ENCODE measurements around the gene CSRP1. TPM values are rescaled to one million over a fixed set of nuclear protein-coding genes. Genes with fewer than 3 reads are reported as not detected.

Gene CSRP1
- total RNA-seq, 1 donor from 2014 or later = 19.4 TPM

DNA sequence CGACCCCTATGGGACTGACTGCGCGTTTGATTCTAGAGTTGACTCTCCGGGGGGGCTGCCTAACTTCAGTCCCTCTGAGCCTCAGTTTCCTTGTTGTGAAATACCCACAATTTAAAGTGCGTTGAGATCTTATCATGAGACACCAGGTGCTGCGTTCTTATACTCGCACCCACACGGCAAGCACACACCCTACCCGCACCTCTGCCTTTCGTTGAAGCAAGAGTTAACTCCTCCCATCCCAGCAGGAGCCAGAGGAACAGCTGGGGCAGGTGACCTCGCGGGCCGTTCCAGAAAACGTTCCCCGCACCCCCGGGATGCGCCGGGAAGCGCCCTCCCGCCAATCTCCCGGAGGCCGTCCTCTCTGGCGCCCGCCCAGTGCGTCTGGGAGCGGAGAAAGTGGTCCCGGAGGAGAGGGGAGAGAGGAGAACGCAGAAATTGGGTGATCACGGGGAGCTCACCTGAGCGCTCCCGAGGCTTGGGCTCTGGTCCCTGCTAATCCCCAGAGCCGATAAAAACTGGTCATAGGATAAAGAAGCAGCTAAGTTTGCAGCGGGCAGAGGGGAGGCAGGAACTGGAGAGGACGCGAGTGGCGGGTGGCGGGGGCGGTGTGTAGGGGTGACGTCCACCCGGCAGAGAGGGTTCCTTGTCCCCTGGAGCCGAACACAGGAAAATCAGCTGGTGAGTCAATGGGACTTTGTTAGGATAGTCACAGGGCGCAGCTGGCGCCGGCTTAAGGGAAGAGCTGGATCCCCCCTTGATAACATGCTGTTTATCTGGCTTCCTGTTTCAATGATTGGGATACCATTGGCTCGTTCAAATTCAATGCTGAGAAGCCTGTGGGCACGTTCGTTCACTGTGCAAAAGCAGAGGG, 32.9 kb upstream of the CSRP1 start:
- H3K9me3 Mint-ChIP-seq (ENCODE audit: low read depth) = no peaks in the 10 kb centered on the region
- TF ChIP-seq, protein P1, sequence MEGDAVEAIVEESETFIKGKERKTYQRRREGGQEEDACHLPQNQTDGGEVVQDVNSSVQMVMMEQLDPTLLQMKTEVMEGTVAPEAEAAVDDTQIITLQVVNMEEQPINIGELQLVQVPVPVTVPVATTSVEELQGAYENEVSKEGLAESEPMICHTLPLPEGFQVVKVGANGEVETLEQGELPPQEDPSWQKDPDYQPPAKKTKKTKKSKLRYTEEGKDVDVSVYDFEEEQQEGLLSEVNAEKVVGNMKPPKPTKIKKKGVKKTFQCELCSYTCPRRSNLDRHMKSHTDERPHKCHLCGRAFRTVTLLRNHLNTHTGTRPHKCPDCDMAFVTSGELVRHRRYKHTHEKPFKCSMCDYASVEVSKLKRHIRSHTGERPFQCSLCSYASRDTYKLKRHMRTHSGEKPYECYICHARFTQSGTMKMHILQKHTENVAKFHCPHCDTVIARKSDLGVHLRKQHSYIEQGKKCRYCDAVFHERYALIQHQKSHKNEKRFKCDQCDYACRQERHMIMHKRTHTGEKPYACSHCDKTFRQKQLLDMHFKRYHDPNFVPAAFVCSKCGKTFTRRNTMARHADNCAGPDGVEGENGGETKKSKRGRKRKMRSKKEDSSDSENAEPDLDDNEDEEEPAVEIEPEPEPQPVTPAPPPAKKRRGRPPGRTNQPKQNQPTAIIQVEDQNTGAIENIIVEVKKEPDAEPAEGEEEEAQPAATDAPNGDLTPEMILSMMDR (IDR thresholded peaks at IDR 0.05; ENCODE audit: unreplicated experiment) = no peak
- no peak for DNase-seq (ENCODE audit: low spot score, unreplicated experiment)
- H3K27ac Mint-ChIP-seq = peak overlapping the region; percentile 76
- H3K4me3 Mint-ChIP-seq (ENCODE audit: low read depth) = peak overlapping the region; percentile 79
- peaks cover 80% of the 10 kb centered on the region for H3K27me3 Mint-ChIP-seq
- peaks cover 9% of the 10 kb centered on the region for H3K4me1 Mint-ChIP-seq (ENCODE audit: low read depth)
- H3K36me3 Mint-ChIP-seq (ENCODE audit: insufficient read depth) = no peaks in the 10 kb centered on the region

DNA sequence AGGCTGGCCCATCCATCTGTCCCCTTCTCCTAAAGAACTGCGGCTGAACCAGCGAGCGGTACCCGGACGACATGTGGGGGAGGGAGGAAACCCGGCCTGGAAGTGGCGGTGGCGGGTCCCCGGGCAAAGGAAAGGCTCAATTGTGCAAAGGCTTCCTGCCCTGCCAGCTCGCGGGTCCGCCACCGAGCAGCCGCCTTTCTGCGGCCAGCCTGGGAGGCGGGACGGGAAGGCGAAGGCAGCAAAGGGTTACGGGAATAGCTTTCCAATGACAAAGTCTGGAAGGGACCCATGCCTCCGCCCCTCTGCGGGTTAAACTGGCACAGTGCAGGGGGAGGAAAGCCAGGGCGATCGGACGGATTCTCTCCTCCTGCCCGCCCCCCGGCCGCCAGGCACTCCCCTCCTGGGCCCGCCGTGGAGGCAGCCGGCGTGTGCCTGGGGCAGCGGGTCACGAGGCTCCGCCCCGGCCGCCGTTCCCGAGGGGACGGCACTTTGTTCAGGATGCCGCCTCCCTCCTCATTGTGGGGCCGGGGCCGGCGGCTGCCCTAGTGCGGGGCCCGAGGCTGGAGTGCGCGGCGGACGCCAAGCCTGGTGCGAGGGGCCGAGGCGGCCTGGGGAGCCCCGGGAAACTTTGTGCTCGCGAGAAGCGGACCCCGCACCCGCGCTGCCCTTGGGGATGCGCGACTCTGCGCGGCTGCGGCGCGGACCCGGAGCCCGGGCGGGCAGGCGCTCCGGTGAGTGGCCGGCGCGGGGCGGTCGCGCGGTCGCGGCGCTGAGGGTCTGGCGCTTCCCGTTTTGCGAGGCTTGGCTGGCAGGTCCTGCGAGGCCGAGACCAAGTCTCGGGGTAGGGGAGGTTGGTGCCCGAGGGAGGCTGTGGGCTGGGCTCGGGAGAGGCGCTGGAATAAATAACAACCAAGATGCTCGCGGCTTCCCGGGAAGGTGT, 32.0 kb upstream of the CSRP1 start, which contains the start of gene NAV1:
NAV1 (plus strand) TSS at position 516 of the 940 bp plus-strand sequence. CDS start 83,758 bp downstream, outside the sequence.
- Mint-ChIP-seq H3K4me1 (ENCODE audit: low read depth) (peaks cover 9% of the 10 kb centered on the region), H3K27me3 (peaks cover 78% of the 10 kb centered on the region), H3K4me3 (ENCODE audit: low read depth) (peak within 1 kb of the TSS; percentile 79), H3K9me3 (ENCODE audit: low read depth) (no peaks in the 10 kb centered on the region), H3K27ac (peak within 1 kb of the TSS; percentile 76), H3K36me3 (ENCODE audit: insufficient read depth) (no peaks in the 10 kb centered on the region)
- peak; percentile 45 for DNase-seq (ENCODE audit: low spot score, unreplicated experiment)
- TF ChIP-seq, protein P1 (IDR thresholded peaks at IDR 0.05; ENCODE audit: unreplicated experiment) = no peak

DNA sequence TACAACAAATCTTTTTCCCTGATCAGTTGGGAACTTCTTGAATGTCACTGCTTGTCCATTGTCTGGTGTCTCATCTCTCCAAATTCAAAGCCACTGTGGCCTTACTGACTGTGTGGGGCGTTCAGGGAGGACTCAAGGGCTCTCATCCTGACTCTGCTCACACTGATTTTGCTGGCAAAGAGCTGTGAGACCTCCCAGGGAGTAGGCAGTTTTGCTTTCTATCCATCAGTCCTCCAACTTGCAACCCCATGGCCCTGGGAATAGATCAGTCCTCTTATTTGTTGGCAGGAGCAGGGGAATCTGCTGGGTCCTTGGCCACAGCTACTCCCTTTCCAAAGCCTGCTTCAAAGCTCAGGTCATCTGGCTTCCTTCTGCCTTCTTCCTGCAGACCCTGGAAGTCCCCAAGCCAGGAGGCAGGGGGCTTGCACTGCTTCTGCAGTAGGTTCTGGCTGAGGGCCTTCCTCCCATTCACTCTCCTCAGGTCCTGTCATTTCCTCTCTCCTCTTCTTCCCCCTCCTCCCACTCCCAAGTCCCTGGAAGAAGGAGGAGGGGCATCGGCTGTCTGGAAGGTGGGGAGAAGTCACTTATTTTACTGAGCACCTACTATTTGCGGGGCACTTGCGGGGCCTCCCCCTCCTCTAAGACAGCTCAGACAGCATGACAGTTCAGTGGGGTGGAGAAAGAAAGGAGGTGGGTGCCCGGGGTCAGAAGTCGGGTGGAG, 31.1 kb upstream of the CSRP1 start:
- TF ChIP-seq, protein P1 (IDR thresholded peaks at IDR 0.05; ENCODE audit: unreplicated experiment) = no peak
- Mint-ChIP-seq H3K4me1 (ENCODE audit: low read depth) (peaks cover 9% of the 10 kb centered on the region), H3K4me3 (ENCODE audit: low read depth) (peak overlapping the region; percentile 71), H3K27me3 (peaks cover 78% of the 10 kb centered on the region), H3K9me3 (ENCODE audit: low read depth) (no peaks in the 10 kb centered on the region), H3K36me3 (ENCODE audit: insufficient read depth) (no peaks in the 10 kb centered on the region), H3K27ac (peak overlapping the region; percentile 54)
- DNase-seq (ENCODE audit: low spot score, unreplicated experiment) = no peak

DNA sequence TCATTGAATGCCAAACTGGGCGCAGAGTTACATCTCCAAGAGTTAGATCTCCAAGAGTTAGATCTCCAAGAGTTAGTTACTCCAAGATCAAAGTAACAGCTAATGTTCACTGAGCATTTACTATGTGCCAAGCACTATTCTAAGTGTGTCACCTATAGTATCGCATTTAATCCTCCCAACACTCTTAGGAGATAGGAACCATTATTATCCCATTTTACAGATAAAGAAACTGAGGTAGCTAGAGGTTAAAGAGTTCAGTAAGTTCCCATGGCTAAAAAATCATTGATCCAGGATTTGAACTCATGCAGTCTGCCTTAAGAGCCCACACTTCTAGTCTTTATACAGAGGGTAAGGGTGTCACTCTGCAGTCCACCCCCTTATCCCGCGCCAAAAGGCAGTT, 30.5 kb upstream of the CSRP1 start:
- DNase-seq (ENCODE audit: low spot score, unreplicated experiment) = no peak
- Mint-ChIP-seq H3K4me3 (ENCODE audit: low read depth) (no peak overlapping the region), H3K27ac (no peak overlapping the region), H3K27me3 (peaks cover 80% of the 10 kb centered on the region), H3K4me1 (ENCODE audit: low read depth) (peaks cover 9% of the 10 kb centered on the region), H3K36me3 (ENCODE audit: insufficient read depth) (no peaks in the 10 kb centered on the region), H3K9me3 (ENCODE audit: low read depth) (no peaks in the 10 kb centered on the region)
- TF ChIP-seq, protein P1 (IDR thresholded peaks at IDR 0.05; ENCODE audit: unreplicated experiment) = no peak
